ENCODE data around the gene SMC1B.

DNA sequence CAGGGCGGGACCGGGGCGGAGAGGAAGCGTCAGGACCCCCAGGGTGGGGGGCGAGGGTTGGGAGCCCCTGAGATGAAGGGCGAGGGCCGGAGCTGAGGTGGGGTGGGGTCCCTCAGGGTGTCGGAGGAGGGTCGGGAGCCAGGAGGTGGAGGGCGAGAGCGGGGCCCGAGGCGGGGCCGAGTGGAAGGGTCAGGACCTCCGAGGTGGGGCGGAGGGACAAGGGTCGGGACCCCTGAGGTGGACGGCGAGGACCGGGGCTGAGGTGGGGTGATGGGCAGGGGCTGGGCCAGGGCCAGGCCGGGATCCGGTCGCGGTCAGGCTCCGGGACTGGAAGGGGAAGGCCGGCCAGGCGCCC lies 409 bp downstream of the SMC1B start:
- no peak for TF ChIP-seq POLR2A (IDR thresholded peaks at IDR 0.05; ENCODE audit: low read depth)
- TF ChIP-seq, protein P1, sequence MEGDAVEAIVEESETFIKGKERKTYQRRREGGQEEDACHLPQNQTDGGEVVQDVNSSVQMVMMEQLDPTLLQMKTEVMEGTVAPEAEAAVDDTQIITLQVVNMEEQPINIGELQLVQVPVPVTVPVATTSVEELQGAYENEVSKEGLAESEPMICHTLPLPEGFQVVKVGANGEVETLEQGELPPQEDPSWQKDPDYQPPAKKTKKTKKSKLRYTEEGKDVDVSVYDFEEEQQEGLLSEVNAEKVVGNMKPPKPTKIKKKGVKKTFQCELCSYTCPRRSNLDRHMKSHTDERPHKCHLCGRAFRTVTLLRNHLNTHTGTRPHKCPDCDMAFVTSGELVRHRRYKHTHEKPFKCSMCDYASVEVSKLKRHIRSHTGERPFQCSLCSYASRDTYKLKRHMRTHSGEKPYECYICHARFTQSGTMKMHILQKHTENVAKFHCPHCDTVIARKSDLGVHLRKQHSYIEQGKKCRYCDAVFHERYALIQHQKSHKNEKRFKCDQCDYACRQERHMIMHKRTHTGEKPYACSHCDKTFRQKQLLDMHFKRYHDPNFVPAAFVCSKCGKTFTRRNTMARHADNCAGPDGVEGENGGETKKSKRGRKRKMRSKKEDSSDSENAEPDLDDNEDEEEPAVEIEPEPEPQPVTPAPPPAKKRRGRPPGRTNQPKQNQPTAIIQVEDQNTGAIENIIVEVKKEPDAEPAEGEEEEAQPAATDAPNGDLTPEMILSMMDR (IDR thresholded peaks at IDR 0.05): no peak
- TF ChIP-seq EP300 (IDR thresholded peaks at IDR 0.05): no peak
- TF ChIP-seq POLR2AphosphoS5 (IDR thresholded peaks at IDR 0.05): no peak

Data from esophagus muscularis mucosa (tissue), 4 donors.